ENCODE results near the gene KCNE1.
A peak's percentile ranks its signal among the peaks of the same experiment; 100 is the strongest.

The KCNE1 gene

DNA sequence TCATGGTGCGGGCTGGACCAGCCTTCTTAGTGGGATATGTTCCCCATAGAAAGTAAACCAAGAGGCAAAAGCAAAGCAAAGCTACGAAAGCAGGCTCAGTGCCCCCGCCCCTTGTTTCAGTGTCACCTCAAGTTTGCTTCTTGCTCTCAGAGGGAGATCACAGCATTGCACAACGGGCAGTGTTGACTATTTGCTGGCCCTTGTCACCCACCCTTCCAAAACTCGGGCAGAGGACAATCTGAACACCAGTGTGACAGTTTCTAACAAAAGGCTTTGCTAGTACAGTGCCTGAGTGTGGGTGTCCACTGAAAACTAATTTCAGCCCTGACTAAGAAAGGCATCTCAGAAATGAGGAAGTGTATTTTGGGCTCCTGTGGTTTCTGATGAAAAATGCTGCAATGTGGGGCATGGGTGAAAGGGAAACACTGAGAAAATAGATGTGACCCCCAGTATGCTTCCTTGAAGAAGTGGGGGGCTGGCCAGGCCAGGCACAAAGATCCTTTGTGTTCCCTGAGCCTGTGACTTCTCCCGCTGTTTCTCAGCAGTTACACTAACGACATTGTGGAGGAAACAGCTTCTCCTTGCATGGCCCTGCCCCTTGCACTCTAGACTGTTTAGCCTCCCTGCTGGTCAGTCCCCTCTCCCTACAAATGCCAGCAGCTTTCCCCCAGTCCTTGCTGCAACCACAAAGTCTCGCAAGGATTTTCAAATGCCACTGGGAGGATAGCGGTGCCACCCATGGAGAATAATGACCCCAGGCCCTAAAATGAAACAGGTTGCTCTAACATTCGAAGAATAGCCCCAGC is 33.3 kb upstream of the KCNE1 start:
- Histone ChIP-seq H3K4me3 (ENCODE audit: severe bottlenecking) (no peak overlapping the region), H3K27ac (ENCODE audit: poor library complexity, severe bottlenecking) (no peak overlapping the region), H3K36me3 (ENCODE audit: low read depth) (no peaks in the 10 kb centered on the region), H3K9me3 (ENCODE audit: severe bottlenecking) (no peaks in the 10 kb centered on the region), H3K27me3 (ENCODE audit: insufficient read depth, poor library complexity, severe bottlenecking) (no peaks in the 10 kb centered on the region), H3K4me1 (ENCODE audit: insufficient read depth, poor library complexity, severe bottlenecking) (peaks cover 10% of the 10 kb centered on the region)
- ATAC-seq (ENCODE audit: low read depth), result peak; percentile 46; the same call in 1 of the 3 replicates
- no peak for DNase-seq (ENCODE audit: low spot score)
- TF ChIP-seq, protein P1, sequence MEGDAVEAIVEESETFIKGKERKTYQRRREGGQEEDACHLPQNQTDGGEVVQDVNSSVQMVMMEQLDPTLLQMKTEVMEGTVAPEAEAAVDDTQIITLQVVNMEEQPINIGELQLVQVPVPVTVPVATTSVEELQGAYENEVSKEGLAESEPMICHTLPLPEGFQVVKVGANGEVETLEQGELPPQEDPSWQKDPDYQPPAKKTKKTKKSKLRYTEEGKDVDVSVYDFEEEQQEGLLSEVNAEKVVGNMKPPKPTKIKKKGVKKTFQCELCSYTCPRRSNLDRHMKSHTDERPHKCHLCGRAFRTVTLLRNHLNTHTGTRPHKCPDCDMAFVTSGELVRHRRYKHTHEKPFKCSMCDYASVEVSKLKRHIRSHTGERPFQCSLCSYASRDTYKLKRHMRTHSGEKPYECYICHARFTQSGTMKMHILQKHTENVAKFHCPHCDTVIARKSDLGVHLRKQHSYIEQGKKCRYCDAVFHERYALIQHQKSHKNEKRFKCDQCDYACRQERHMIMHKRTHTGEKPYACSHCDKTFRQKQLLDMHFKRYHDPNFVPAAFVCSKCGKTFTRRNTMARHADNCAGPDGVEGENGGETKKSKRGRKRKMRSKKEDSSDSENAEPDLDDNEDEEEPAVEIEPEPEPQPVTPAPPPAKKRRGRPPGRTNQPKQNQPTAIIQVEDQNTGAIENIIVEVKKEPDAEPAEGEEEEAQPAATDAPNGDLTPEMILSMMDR (IDR thresholded peaks at IDR 0.05; ENCODE audit: poor library complexity, severe bottlenecking), result no peak

DNA sequence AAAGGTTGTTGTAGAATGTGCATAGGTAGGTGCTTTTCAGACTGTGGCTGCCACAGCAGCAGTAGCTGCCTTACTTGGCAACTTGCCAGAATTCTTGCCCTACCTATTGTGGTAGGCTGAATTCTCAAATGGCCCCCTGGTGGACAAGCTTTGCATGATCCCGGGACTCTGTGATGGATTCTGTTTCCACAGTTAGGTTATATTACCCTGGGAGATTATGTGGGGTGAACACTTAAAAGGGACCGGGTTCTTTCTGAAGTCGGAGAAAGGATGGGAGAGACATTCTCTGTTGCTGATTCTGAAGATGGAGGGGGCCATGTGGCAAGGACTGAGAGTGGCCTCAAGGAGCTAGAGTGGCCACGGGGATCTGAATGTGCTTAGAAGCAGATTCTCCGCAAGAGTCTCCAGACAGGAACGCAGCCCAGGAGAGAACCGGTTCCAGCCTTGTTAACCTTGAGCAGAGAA is 32.1 kb upstream of the KCNE1 start:
- Histone ChIP-seq H3K4me1 (ENCODE audit: insufficient read depth, poor library complexity, severe bottlenecking) (peaks cover 10% of the 10 kb centered on the region), H3K9me3 (ENCODE audit: severe bottlenecking) (no peaks in the 10 kb centered on the region), H3K27me3 (ENCODE audit: insufficient read depth, poor library complexity, severe bottlenecking) (no peaks in the 10 kb centered on the region), H3K36me3 (ENCODE audit: low read depth) (no peaks in the 10 kb centered on the region), H3K4me3 (ENCODE audit: severe bottlenecking) (no peak overlapping the region), H3K27ac (ENCODE audit: poor library complexity, severe bottlenecking) (no peak overlapping the region)
- TF ChIP-seq, protein P1 (IDR thresholded peaks at IDR 0.05; ENCODE audit: poor library complexity, severe bottlenecking), result peak; percentile 74
- DNase-seq (ENCODE audit: low spot score) (peak; percentile 78), ATAC-seq (ENCODE audit: low read depth) (peak; percentile 82; the same call in 2 of the 3 replicates)

DNA sequence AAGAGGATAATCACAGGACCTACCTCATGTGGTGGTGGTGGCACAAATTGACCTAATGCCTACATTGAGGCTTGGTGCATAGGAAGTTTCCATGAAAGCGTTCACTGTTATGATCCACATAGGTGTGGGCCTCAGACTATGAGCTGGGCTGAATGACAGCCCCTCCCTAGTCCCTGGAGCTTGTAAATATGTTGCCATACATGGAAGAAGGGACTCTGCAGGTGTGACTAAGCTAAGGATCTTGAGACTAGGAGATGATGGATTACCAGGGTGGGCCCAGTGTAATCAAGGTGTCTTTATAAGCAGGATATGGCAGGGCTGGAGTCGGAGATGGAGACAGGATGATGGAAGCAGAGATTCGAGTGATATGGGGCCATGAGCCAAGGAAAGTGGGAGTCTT is 31.0 kb upstream of the KCNE1 start:
- ATAC-seq (ENCODE audit: low read depth) (no peak), DNase-seq (ENCODE audit: low spot score) (no peak)
- Histone ChIP-seq H3K27ac (ENCODE audit: poor library complexity, severe bottlenecking) (no peak overlapping the region), H3K9me3 (ENCODE audit: severe bottlenecking) (no peaks in the 10 kb centered on the region), H3K4me1 (ENCODE audit: insufficient read depth, poor library complexity, severe bottlenecking) (peaks cover 10% of the 10 kb centered on the region), H3K4me3 (ENCODE audit: severe bottlenecking) (no peak overlapping the region), H3K36me3 (ENCODE audit: low read depth) (no peaks in the 10 kb centered on the region), H3K27me3 (ENCODE audit: insufficient read depth, poor library complexity, severe bottlenecking) (no peaks in the 10 kb centered on the region)
- TF ChIP-seq, protein P1 (IDR thresholded peaks at IDR 0.05; ENCODE audit: poor library complexity, severe bottlenecking), result no peak

DNA sequence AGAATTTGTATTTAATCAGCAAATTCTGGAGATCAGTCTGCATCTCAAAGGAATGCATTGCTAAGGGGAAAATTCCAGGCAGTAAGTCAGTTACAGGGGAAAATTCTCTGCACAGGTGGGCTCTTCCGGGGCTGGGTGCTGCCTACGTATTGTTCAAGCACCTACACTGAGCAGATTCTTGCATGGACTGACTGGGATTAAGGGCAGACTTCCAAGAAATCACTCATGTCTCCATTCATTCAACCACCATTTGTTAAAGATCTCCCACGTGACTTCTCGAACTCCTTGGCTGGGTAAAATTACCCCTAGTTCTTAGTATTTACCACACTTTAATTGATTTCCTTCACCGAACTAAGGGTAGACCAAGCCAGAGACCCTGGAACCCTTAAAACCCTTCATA is 28.2 kb upstream of the KCNE1 start:
- TF ChIP-seq, protein P1 (IDR thresholded peaks at IDR 0.05; ENCODE audit: poor library complexity, severe bottlenecking), result no peak
- Histone ChIP-seq H3K4me3 (ENCODE audit: severe bottlenecking) (no peak overlapping the region), H3K9me3 (ENCODE audit: severe bottlenecking) (no peaks in the 10 kb centered on the region), H3K36me3 (ENCODE audit: low read depth) (no peaks in the 10 kb centered on the region), H3K27me3 (ENCODE audit: insufficient read depth, poor library complexity, severe bottlenecking) (no peaks in the 10 kb centered on the region), H3K27ac (ENCODE audit: poor library complexity, severe bottlenecking) (no peak overlapping the region), H3K4me1 (ENCODE audit: insufficient read depth, poor library complexity, severe bottlenecking) (peaks cover 4% of the 10 kb centered on the region)
- no peak for DNase-seq (ENCODE audit: low spot score)
- ATAC-seq (ENCODE audit: low read depth), result no peak

DNA sequence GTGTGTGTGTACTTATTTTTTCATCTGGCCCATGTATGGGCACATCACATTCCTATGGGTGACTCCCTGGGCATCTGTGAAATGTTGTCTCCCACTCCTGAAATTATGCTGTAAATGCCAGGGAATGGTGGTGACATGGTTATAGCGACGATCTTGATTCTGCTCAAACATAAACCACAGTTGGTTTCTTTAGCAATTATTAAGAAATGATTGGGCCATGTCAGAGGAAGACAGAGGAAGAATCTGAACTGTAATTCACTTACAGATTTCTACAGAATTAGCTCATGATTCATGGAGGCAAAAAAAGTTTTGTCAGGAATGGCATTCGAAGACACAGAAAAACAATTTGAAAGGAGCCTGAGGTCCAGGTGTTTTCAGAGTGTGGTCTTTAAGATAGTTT is 25.8 kb upstream of the KCNE1 start:
- DNase-seq (ENCODE audit: low spot score) (no peak), ATAC-seq (ENCODE audit: low read depth) (no peak)
- Histone ChIP-seq H3K4me1 (ENCODE audit: insufficient read depth, poor library complexity, severe bottlenecking) (no peaks in the 10 kb centered on the region), H3K9me3 (ENCODE audit: severe bottlenecking) (no peaks in the 10 kb centered on the region), H3K27me3 (ENCODE audit: insufficient read depth, poor library complexity, severe bottlenecking) (no peaks in the 10 kb centered on the region), H3K27ac (ENCODE audit: poor library complexity, severe bottlenecking) (no peak overlapping the region), H3K36me3 (ENCODE audit: low read depth) (no peaks in the 10 kb centered on the region), H3K4me3 (ENCODE audit: severe bottlenecking) (no peak overlapping the region)
- TF ChIP-seq, protein P1 (IDR thresholded peaks at IDR 0.05; ENCODE audit: poor library complexity, severe bottlenecking), result no peak

Data from RWPE2 (cell line).